OCI-M2 (cell line): ENCODE measurements around the gene SPAG16.

Experiments used
- DNase-seq: peaks from one replicate; lab custom pipeline; 2025; ENCODE audit not compliant: unreplicated experiment; lab: John Stamatoyannopoulos, UW

SPAG16 gene

DNA sequence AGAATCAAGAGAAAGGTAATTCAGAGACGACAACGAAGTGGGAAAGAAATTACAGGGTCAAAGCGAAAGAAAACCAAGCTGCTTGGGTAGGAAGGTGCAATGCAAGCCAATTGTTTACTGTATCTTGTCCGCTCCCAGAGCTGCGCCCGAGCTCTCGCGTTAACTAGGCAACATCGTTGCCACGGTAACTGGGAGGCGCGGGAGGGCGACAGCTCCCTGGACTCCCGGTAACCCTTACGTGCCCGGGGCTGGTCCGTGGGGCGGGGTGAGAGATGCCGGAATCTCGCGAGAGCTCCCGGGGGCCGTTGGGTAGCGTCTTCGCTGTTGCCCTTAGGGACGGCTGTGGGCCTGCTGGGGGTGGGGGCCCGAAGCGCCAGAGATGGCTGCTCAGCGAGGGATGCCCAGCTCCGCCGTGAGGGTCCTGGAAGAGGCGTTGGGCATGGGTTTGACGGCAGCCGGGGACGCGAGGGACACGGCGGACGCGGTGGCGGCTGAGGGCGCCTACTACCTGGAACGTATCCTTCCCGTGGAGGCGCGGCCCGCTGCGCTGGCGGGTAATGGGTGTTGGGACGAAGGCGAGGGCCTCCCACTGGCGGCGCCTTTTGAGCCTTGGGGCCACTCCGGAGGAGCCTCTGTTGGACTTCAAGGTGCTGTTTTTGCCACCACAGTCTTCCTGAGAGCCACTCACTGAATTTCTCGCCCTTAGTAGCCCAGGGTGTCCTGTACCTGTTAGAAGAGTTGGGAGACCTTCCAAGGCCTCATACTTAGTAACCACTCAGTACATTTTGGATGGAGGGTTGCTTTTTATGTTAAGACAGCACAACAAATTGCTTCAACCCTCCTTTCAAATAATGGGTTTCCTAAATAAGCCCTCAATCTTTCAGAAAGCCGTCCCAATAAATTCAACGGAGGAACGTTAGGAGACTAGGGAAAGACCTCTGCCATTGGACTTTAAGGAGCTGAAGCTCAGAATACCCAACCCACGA lies at the start of gene SPAG16:
TSS of gene SPAG16 (plus strand) at position 360 of the 986 bp plus-strand sequence.
- peak; percentile 41 for DNase-seq

DNA sequence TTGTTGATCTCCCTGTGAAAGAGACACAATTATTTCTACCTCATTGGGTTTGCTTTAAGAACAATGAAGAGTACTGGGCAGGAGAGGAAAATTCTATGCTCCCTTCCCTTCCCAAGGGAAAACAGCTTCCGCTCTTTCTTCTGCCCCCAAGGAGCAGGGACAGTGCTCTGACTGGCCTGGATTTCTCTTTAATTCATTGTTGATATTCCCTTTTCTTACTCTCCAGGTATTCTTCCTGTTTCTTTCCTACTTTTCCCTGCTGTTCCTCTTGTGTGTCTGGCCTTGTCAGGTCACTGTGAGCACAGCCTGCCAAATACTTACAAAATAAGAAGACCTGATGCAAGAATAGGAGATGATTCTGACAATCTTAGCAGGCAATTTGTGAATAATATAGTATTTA lies 49.6 kb upstream of the SPAG16 start:
- DNase-seq, result no peak

DNA sequence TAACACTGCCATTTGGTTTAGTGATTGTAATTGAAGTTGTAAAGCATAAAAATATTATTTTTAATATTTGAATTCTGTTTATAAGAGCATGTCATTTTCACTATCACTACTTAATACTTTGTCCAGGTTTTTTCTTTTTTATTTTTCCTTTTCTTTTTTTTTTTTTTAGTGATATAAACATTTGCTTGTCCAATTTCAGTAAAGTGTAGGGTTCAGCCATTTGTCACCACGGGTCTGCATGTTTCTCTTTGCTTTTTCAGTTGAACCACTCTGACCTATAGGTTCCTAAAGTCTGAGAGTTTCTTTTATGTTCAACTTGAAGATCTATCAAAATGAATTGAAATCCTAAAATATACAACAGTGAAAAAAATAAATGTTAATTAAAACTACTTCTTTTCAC lies 48.5 kb upstream of the SPAG16 start:
- DNase-seq, result no peak

DNA sequence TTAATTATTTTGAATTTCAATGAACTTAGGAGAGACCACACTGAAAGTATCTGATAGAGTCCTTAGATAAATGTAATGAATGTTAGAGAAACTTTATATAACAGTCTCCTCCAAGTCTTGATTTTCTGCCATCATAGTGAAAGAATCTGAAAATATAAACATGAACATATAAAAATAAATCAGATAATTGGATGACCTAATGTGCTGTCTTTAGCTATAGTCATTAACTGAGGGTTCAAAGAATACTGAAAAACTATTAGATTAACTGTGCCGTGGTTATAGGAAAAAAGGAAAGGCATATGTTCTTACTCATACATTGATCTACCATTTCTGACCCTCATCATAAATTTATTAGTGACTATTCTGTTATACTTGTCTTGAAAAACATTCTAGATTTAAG lies 47.0 kb upstream of the SPAG16 start:
- DNase-seq, result no peak

DNA sequence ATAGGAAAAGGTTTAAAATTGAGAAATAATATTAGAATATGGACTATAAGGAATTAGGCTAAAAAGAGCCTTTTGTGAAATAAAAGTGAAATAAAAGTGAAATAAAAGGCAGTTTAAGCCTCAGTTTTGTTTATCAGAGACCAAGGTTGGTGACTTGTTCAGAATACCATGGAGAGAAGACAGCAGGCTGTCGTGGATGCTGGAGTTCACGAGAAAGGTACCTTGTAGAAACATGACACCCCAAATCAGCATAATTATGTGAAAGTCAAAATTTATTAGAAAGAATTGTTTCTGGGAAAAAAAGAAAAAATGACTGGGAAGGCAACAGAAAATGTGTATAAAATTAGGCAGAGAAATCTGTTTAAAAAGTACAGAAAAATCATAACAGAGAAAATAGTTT lies 46.5 kb upstream of the SPAG16 start:
- no peak for DNase-seq

DNA sequence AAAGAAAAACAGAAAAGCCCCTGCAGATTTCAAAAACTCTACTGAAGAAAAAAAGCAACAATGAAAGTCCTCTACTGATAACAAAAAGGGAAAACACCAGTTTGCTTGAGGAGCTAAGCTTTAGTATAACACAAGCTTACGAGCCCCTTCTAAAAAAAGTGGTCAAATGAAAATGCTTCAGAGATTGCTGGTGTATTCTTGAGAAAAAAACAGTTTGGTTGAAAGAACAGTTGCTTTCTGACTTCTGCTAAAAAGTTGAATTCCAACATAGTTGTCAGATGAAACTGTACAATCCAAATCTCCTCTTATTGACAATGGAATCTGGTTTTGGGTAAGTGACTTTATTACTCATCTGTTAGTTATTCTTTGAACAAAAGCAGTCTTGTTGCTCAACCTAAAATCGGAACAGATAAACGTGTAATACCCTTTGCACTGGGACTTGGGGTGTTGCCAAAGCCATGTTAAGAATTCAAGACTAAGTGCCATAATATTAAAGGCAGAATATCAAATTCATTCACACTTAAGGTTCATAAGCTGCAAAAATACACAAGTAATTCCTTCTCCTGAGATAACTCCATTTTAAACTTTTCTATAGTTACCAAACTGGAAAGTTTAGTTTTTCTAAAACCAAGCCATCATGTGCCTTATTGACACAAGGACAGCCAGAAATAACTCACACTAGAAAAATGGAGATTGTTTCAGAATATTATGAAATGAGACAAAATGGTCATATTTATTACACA lies 45.3 kb upstream of the SPAG16 start:
- no peak for DNase-seq

DNA sequence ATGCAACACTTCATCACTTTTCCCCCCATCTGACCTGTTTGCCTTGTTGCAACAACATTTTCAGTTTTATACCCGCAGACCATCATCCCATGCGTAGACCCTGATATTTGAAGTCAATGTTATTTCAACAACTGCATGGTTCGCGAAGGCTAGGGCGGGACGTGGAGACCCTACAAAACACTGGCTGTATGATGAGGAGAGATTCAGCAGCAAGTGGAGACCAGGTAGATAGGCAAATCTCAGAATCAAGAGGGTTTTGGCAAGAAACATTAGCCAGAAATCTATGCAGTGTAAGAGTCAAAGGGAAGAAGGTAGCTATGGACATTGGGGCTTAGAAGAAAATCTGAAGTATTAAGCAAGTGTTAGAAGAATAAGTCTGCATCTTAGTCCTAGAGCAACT lies 42.4 kb upstream of the SPAG16 start:
- DNase-seq, result no peak

DNA sequence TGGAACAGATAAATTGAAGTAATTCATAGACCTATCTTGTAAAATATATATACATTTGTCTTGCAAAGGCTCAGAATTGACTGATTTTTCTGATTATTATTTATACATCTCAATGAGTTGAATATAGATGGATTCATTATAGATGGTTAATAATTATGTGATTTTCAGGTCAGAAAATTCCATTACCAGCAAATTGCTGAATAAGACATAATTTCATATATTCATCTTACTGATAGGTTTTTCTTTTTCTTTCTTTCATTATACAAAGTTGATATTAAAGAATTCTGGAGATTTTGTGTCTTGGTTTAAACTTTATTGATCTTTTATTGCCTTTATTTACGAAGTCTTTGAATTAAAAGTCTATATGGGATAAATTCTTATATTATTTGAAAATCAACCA lies 41.6 kb upstream of the SPAG16 start:
- no peak for DNase-seq

DNA sequence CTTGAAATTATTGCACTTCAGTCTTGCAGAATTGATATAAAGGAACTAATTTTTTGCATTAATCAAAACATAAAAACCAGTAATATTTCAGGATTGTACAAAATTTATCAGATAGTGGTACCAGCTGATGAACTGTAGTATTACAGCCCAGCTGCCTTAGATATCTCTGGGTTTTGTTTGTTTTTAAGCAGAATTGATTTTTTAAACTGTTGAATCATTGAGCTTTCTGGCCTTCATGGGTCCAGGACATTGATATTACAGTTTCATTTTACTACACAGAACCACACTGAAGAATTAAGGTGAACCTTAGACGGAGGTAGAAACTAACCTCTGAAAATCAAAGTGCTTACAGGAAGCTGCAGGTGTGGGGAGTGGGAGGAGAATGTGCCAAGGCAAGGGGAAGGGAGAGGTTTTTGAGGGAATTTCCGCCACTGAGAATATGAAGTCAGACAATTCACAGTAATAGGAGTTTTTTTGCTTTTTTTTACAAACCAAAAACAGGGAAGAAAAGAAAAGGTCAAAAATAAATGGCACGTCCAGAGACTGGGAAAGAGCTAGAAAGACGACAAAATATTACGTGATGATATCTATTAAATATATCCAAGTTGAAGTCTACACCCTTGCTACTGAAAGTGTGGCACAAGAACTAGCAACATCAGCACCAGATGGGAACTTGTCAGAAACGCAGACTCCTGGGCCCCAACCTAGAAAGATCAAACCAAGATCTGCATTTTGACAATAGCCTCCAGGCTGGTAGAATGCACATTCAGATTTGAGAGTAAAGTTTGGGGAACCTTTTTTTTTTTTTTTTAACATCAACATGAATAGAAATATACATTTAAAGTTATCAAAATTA lies 40.8 kb upstream of the SPAG16 start:
- DNase-seq, result no peak

DNA sequence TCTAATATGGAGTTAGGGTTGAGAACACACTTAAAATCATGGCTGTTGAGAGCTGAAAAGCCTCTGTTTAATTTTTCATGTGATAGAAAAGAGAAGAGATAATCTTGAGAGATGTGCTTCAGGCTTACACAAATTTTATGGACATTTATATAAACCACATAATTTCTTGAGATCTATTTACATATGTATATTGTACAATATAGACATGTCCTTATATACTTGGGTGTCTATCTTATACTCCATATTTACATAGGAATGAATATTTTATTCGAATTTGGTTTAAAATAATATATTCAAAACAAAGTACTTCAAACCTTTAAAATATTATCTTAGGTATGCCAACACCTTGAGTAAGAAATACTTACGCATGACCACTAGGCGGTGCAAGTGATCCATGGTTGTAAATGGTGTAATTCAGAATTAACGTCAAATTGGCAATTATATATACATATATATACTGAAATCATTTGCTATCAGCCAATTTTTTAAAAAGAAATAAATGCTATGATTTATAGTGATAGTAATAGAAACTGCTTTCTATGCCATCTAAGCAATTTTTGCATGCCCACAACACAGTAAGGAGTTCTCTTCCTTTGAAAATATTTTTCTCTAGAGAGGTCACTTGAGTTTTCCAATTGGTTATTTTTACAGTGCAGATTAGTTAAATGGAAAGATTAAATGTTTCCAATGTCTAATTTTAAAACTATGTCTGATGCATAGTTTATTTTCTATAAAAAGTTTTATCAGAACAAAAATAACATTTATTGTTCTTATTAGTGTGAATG lies 37.6 kb upstream of the SPAG16 start:
- DNase-seq, result no peak

DNA sequence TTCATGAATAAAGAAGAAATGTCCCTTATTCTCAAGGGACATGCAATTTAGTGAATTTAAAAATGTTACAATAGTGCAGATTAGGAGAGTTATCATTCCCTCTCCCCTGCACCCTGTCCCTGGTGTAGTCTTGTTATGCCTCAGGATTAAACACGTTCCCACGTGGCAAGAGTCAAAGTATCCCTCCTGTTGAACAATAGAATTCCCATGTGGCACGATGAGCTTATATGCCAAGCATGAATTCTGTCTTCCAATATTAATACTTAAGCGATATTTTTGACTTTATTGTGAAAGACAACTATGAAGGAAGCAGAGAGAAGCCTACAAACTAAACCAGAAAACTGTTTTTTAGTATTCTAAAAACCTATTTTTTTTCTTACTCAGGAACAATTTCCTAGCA lies 36.7 kb upstream of the SPAG16 start:
- no peak for DNase-seq

DNA sequence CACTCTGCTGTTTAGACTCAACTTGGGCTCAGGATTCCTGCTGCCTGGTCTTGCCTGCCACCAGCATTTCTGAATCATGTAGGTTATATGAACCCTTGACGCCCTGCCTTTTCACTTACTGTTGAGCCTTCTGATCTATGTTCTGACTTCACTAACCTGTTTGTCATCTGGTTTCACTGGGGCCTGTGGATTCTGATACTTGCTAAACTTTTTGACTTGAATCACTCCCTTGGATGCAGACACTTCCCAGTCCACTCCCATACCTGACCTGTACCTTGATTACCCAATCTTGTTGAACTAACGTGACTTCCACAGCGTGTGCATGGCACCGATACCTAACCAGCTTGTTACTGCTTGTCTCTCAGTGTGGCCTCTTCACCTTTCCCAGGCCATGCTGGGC lies 35.6 kb upstream of the SPAG16 start:
- DNase-seq, result no peak

DNA sequence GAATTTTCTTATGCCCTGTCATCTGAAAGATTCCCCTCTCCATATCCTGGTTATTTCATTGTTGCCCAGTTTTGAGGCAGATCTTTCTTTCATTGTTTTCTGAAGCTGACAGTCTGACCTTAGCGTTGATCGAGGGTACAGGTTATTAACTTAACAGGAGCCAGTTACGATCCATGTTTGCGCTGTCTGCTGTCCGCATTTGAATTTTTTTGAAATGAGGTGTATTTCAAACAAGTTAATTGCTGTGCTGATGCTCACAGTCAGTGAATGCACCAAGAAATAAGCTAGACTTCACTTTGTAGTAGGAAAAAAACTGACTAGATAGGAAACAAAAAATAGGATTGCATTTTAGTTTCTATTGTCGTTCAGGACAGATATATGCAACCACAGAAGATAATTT lies 34.8 kb upstream of the SPAG16 start:
- DNase-seq, result no peak

DNA sequence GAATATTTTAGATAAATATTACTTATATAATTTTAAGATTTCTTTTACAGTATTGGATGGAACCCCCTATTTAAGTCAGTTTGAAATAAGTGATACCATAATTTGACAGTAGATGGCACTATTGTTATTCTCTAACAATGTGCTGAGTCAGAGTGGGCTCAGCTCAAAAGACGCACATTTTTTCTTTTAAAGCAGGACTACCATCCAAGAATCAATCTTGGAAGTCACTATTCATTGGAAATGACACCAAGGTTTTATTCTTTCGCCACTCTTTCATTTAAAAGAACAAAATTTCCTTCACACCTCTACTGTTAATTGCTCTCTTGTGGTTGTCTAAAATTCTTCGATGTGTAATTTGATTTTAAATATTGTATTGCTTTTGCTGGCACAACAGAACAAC lies 32.6 kb upstream of the SPAG16 start:
- peak; percentile 25 for DNase-seq

DNA sequence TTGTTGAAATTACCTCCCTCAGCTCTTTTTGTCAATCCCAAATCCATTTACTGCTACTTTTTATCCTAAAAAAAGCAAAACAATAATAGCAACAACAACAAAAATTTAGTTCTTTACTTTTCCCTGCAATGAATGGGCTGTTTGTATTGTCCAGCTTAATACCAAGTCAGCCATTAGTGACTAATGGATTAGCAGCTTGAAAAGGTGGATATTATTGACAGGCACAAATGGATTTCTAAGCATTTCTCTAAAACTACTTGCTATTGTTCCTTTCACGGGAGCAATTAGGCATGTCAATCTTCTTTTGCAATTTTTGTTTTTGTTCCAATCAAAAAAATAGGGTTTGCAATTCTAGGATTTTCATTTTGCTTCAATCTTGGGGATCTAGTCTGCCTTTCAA lies 32.1 kb upstream of the SPAG16 start:
- no peak for DNase-seq

DNA sequence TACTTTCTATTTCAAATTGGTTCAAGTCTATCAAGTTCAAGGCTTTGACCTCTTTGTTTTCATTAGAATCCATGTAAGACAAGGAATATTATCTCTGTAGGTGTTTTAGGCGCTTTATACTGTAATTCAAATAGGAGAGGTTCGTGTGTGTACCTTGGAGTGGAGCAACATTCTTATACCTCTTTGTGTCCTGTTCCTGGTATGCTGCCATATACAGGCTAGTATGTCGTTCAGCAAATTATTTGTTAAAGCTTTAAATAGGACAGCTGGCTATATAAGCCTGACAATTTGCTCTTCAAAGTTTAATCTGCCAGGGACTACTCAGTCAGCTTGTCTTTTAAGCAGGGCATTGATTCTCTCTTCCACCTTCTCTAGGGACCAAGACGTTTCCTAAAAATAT lies 31.1 kb upstream of the SPAG16 start:
- no peak for DNase-seq

DNA sequence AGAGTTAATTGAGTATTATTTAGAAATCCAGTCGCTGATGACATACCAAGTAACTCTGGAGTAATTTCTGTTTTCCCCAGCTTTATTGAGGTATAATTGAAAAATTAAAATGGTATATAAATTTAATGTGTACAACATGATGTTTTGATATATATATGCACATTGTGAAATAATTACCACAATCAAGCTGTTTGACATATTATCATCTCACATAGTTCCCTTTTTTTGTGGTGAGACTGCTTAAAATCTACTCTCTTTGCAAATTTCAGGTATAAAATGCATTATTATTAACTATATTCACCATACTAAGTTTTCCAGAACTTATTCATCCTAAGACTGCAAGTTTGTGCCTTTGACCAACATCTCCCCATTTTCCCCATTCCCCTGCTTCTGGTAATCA lies 25.0 kb upstream of the SPAG16 start:
- DNase-seq, result no peak

DNA sequence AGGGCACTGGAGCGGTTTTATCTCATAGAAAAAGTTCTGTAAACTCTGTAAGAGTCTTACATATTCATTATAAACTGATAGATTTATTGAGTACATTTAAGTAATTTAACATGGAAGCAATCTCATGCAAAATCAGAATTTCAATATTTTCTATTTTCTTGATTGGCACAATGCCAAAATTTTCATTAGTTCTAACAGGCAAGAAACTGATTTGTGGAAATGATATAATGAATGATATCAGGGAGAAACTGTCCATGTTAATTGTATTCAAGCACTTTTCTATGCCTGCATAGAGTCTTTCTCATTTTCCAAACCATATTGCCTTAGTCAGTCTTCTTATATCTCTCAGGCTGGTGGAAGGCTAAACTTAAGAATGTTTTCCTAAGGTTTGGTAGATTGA lies 23.0 kb upstream of the SPAG16 start:
- no peak for DNase-seq

DNA sequence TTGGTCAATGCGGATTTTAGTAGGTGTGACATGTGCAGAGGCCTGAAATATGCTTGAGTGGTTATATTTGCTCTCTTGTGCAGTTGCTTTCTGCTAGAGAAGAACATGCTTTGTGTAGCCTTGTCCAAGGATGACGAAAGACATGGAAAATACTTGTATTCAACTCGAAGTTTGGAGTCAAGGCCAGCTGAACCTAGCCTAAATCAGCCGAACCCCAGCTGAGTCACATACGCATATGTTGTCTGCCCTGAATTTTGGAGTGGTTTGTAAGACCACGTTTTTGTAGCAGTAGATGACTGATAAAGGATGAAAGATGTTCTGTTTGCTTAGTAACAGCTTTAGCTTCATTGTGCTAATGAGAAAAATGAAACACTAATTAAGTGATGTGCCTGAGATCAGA lies 22.5 kb upstream of the SPAG16 start:
- no peak for DNase-seq

DNA sequence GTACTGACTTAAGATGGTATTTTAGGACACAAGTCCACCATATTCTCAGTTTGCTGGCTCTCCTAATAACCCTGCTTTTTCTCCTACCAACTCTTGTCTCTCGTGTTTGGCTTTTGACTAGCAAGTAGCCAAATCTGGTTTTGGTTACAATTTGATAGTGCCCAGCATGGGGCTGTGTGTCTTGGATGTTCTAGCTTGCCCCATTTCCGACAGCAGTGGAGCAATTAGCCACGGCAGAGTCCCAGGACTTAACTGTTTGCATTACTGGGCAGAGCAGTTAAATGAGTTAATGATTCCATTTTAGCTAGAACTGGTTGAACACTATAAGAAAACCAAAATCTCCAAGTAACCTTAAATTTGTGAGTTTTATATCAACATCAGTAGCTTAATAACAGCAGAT lies 18.6 kb upstream of the SPAG16 start:
- no peak for DNase-seq

DNA sequence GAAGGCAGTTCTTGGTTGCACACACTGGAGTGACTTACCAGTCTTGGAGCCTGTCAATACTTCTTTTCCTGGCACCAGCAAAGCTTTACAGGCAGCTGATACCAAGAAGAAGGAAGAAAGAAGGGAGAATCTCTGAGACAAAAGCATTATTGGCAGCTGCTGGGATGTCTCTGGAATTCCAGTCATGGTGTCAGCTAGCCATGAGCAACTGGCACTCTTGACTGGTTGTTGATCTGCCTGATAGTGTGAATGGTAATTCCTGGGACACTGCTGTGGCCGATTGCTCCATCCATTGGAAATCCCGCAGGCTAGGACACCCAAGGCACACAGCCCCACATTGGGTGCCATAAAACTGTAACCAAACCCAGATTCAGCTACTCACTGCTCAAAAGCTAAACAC lies 17.8 kb upstream of the SPAG16 start:
- no peak for DNase-seq
